Skin epidermis (tissue), 12 donors: ENCODE measurements around the gene HDDC2.

Experiments used
- H3K27ac ChIP-seq, 21 experiments: fragments of 200-600 bp; sonication (generic) in 11 of 21; one replicate each; pipeline ENCODE4 v1.5.0; 2020; ENCODE audit warnings: mild to moderate bottlenecking in 3 of 21, inconsistent platforms in 2 of 21, moderate library complexity in 2 of 21
- H3K4me3 ChIP-seq, 7 experiments: fragments of 200-600 bp; sonication (generic) in 2 of 7; one replicate each; pipeline ENCODE4 v1.5.0; 2020; ENCODE audit warnings: inconsistent platforms in 2 of 7, mild to moderate bottlenecking in 2 of 7, moderate library complexity in 1 of 7

HDDC2 gene

DNA sequence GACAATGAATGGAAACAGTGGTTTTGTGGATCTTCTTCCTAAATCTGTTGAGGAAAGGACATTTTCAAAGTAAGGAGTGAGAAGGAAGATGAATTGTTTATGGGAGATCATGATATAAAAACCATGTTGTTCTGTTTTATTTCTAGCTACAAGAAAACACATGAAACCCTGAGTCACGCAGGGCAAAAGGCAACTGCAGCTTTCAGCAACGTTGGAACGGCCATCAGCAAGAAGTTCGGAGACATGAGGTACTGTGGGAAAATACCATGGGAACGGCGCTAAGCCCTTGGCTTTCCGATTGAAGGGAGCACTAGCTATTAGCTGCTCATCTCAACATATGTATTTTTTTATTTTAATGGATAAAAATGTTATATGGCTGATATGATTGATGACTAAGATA is 53.6 kb downstream of the HDDC2 start:
- Histone ChIP-seq H3K4me3 (no peak overlapping the region), H3K27ac (no peak overlapping the region)

DNA sequence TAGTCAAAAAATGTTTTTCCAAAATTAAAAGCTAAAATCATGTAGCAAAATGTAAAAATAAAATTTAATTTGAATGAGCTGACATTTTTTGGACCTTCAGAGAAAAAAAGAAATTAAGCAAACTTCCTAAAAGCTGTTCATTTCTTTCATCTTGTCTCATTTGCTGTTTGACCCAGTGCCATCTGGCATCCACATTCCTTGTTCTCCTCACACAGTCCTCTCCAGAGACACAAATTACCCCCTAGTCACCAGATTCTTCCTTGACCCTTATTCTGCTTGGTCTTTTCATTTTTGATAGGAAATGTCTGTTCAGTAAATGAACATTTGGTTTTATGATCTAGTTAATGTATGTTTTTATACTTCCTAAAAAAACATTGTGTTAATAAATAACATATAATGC is 55.2 kb downstream of the HDDC2 start:
- Histone ChIP-seq H3K27ac (no peak overlapping the region), H3K4me3 (no peak overlapping the region)

DNA sequence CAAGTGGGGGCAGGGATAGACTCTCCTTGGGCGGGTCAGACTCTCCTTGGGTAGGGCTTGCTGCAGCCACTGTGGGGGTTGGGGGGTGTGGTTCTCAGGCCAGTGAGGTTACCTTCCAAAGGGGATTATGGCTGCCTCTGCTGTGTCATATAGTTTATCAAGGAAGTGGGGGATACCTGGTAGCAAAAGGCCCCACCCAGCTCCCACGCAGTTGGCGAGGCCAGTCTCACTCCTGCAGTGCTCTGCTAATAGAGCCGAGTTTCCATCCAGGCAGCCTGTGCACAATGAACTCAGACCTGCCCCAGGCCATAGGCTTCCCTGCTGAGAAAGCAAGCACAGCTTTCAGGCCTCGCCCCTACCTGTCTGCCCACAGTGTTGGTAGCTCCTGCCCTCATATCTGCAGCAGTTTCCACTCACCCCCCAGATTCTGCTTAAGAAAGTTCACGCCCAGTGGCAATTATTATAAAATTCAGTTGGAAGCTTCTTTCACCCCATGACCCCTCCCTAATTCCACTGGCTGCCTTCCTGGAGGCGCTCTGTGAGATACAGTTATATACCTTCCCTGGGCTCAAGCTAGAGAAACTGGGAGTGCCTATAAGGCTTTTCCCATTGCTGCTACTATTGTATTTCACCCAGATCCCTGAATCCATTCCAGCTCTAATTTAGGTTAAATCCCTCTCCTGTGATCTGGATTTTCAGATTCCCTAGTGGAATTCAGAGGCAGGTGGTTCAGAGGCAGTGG is 56.1 kb downstream of the HDDC2 start:
- Histone ChIP-seq H3K4me3 (no peak overlapping the region), H3K27ac (peak overlapping the region in 3 of 21 experiments; percentile 14 to 31 (median 15))

DNA sequence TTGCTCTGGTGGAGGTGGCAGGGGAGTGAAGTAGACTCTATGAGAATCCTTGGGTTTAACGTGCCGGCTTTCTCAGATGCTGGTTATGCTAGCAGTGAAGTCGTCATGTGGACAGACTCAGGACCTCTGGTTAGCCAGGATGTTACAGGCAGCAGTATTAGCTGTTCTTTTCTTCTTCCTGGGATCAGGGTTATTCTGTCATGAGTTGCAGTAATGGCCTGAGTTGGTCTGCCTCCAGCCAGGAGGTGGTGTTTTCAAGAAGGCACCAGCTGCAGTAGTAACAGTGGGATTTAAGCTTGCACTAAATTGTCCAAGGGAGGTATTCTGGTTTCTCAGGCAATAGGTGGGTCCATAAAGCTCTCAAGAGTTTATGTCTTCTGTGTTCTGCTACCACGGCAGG is 56.7 kb downstream of the HDDC2 start:
- Histone ChIP-seq H3K4me3 (no peak overlapping the region), H3K27ac (peak overlapping the region in 2 of 21 experiments; percentile 14 to 15)

DNA sequence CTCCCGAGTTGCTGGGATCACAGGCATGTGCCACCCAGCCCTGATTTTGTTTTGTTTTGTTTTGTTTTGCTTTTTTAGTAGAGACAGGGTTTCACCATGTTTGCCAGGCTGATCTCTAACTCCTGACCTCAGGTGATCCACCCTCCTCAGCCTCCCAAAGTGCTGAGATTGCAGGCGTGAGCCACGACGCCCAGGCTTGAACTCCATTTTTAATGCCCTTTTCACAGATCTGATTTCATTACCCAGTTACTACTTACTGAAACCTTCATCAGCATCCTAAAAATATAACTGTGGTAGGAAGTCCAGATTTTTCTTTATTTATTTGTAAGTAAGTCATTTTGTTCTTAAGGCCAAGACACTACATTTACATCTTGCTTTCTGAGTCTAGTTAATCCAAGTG is 64.0 kb downstream of the HDDC2 start:
- Histone ChIP-seq H3K4me3 (no peak overlapping the region), H3K27ac (no peak overlapping the region)

DNA sequence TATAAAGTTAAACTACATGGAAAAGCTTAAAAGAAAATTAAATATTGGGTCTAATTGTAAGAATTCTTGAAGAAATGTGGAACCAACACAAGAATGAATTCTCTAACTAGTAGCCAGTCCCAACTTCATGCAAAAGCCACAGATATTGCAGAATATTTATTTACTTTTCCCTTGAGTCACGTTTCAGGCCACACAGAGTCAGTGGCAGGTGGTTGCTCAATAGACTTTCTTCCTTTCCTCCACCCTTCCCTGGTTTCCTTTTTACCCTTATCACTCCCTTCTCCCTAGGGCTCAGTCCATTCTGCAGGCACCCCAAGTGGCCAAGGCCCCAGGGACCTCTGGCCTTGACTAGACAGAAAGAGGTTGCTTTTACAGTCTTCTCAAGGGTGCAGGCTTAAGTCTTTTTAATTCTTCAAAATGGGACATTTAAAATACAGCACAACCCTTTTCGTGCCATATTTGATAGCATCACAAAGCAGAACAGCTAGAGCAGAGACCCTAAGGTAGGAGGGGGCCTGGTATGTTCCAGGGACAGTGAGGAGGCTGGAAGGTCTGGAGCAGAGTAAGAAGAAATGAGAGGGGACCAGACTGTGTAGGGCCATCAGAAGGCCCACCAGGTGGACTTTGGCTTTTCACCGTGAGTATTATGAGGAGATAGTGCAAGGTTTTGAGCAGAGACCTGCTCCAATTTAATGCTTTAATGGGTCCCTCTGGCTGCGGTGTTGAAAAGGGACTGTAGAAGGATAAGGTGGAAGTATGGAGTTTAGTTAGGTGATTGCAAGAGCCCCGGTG is 65.0 kb downstream of the HDDC2 start:
- no peak overlapping the region for H3K27ac ChIP-seq
- no peak overlapping the region for H3K4me3 ChIP-seq

DNA sequence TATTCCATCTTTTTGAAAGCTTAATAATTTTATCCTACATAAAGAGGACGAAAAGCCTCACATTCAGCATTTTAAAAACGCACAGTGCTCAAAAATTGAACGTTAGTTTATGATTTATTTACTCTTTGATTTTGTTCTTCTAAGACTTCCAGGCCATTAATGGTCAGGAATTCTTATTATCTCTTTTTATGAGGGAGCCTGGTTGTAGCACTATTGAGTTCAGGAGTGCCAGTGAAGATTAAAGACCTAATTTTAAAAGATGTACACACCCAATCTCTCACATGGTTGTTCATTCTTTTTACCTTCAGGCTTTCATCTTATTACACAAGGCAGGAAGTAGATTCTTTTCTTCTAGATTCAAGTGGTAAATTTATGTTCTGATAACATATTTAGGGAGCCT is 68.6 kb downstream of the HDDC2 start:
- H3K4me3 ChIP-seq: no peak overlapping the region
- no peak overlapping the region for H3K27ac ChIP-seq

DNA sequence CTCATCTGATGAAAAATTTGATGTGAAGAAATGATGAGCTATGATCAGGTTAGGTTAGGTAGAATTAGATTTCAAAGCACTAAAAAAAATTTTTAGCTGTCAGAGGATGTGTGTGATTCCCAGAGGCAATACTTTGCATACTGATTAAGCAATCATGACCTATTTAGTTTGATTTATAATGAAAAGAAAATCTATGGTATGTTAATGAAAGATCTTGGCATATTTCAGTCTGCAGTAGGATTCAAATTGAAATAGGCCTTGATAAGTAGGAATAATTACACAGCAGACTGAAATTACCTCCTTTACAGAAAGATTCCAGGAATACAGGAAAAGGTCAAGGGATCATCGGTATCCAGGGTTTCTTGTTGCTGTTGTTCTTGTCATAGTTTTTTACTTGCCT is 69.3 kb downstream of the HDDC2 start:
- H3K4me3 ChIP-seq: no peak overlapping the region
- no peak overlapping the region for H3K27ac ChIP-seq

DNA sequence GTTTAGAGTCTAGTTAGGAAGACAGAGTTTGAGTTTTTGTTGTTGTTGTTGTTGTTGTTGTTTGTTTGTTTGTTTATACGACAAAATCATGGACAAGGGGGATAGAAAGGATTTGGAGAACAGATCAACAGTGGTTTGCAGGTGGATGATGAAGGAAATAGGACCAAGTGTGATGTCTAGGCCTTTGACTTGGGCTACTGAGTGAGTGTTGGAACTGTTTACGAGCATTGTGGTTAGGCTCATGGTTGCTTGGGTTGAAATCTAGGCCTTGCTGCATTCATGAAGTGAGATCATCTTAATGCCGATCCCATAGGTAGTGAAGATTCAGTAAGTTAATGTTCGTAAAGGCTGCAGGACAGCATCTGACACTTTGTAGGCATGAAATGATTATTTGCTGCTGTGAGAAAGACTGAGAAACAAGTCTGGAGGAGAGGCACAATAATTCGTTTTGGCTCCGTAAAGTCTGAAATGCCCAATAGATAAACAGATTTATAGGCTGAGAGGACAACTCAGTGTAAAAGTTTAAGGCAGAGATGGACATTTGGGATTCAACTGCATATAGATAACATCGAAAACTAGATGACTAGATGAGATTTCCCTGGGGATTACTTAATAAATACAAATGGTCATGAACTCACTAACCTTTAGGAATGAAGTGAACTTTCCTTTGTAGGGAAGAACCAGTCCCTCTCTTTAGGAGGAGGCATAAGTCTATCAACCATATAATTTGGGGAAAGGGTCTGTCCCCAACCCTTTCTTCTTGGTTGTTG is 70.0 kb downstream of the HDDC2 start:
- H3K27ac ChIP-seq: no peak overlapping the region

DNA sequence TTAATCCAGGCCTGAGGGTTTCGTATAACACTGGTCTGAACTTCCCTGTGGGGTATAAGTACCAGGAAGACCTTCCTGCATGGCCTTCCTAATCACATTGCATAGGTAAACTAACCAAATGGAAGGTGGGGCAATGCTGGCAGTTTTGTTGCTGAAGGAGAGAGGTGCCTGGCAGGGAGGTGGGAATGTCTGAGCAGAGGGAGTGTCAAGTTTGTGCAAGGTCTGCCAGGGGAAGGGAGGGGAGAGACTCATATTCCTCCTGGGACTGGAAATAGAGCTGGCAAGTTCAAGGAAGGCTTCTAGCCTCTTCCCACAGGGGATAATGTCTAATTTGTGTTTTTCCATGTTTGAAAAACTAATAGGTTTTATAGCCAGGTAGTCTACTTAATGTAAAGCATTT is 70.6 kb downstream of the HDDC2 start:
- no peak overlapping the region for H3K27ac ChIP-seq

More for the DNA sequence above, 70.0 kb downstream of the HDDC2 start:
- H3K4me3 ChIP-seq: no peak overlapping the region

DNA sequence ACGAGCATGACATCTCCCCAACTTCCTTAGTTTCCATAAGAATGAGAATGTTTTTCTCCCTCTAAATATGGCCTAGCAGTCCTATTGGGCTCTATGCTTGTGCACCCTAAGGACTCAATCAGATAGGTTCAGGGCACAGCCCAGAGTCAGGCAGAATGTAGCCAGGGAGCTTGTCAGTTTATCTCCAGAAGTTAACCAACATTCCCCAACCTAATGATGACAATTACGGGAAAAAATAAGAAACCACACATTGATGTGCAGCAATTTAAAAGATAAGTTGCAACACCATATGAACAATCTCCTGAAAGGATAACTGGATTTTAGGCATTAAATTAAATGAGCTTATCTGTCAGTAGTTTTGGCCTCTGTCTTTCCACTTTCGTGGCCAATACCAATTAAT is 71.1 kb downstream of the HDDC2 start:
- no peak overlapping the region for H3K27ac ChIP-seq
- H3K4me3 ChIP-seq: no peak overlapping the region

More for the DNA sequence above, 70.6 kb downstream of the HDDC2 start:
- no peak overlapping the region for H3K4me3 ChIP-seq

DNA sequence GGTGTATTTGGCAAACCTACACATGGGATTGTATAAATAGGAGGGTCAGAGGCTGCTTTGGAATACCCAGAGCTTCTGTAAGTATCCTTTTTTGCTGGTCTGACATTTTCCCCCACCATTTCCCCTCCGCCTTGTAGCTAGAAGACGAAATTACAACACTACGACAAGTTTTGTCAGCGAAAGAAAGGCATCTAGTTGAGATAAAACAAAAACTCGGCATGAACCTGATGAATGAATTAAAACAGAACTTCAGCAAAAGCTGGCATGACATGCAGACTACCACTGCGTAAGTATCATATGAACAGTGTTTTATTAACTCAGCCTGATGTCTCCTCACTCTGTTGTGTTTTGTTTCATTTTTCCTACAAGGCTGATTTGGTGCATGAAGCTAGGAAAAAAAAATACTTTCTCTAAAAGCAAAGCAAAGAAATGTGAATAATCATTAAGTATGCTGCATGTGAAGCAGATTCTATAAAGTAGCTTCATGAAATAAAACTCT is 72.7 kb downstream of the HDDC2 start:
- Histone ChIP-seq H3K27ac (no peak overlapping the region), H3K4me3 (no peak overlapping the region)

DNA sequence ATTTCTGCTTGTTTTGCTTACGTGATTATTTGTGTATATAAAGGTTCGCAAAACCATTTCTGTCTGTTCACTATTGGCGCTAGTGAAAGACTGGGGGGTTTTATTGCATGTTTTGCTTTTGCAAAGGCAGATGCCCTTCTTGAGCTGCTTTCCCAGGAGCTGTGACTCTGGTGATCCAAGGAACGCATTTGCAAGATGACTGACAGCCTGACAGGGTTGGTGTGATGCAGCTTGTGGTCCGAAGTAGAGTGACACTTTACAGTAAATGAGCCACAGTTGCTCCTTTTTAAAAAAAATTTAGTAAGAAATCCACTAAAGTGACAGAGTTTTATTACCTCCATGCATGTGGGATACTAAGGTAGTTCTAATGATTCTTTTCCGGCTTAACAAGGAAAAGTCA is 74.5 kb downstream of the HDDC2 start:
- Histone ChIP-seq H3K4me3 (no peak overlapping the region), H3K27ac (no peak overlapping the region)
